NCI-H2196 (cell line): ENCODE results near the gene ACTG2.

ENCODE experiments used
- DNase-seq: peaks from one replicate; lab custom pipeline; 2025; ENCODE audit not compliant: unreplicated experiment; lab: John Stamatoyannopoulos, UW

ACTG2 gene

GRCh38 chr2:73963385-73964120 lies 70.7 kb downstream of the ACTG2 start:
- DNase-seq, result no peak

GRCh38 chr2:73964223-73964622 lies 71.4 kb downstream of the ACTG2 start:
- no peak for DNase-seq

- no peak for DNase-seq
Measured at GRCh38 chr2:73965053-73965452, 72.2 kb downstream of the ACTG2 start.

- DNase-seq, result no peak
Measured at GRCh38 chr2:73968357-73968937, 75.6 kb downstream of the ACTG2 start.

- no peak for DNase-seq
Measured at GRCh38 chr2:73969356-73969755, 76.5 kb downstream of the ACTG2 start.
